Adipose tissue (tissue), 3 donors: ENCODE measurements around the gene PLXNB2. TPM values are rescaled to one million over a fixed set of nuclear protein-coding genes. Genes with fewer than 3 reads are reported as not detected.

Source experiments
- H3K27ac ChIP-seq: one replicate; pipeline ENCODE4 v1.5.1; 2013; ENCODE audit warnings: low read depth, low read length
- WGBS, 3 donors: extraction: QIAGEN DNeasy Blood & Tissue Kit; methylation state at CpG; one replicate each; pipeline ENCODE4 v1.1.7; 2013; 5-methylcytosine and 5-hydroxymethylcytosine counted together
- polyA plus RNA-seq, 3 donors: library from polyadenylated mRNA; stranded (reverse); fragments of 200-250 nt; gene quantifications; one replicate each; pipeline ENCODE4 v1.2.3, GENCODE V29; 2013
- donor health status: healthy with polysubstance abuse.
- donor health status: Bipolar disorder and iron deficiency.
- donor health status: healthy.

Gene PLXNB2
- polyA plus RNA-seq, 3 donors = 41.6 to 80.4 (median 67.8) TPM

DNA sequence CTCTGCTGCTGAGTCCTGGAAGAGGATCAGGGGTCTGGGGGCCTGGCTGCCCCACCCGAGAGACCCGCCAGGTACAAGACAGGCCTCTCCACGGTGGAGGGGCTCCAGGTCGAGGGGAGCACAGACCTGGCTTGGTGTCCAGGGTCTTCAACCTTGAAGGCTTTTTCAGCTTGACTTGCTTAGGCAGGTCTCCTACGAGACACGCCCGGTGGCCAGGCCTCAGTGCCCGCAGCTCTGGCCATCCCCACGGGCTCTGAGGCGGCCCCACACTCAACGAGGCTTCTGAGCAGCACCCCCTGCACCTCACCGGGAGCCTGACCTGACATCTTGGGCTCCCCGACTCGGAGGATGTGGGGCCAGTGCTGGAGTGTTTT is 6.6 kb upstream of the PLXNB2 start:
- no peak overlapping the region for H3K27ac ChIP-seq
- WGBS, 3 donors = 53 to 78% (median 56%) methylated on average over 14 of the region's 14 CpGs

DNA sequence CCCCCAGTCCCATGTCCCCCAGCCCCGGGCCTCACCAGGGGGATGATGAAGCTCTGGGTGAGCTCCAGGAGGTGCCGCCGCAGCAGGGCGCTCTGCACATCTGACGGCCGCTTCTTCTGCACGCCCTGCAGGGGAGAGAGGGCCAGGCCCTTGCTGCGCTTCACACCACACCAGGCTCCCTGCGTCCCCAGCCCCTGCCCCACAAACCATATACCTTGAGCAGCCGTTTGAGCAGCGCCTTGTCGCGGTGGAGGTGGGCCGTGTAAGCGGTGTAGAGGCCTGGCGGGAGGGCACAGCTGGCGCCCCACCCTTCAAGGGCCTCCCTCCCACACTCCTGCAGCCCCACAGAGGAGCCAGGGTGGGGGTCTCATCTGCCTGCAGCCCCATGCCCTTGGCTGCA is 6.2 kb upstream of the PLXNB2 start:
- no peak overlapping the region for H3K27ac ChIP-seq
- WGBS, 3 donors = 85 to 93% (median 87%) methylated on average over 16 to 17 of the region's 17 CpGs

DNA sequence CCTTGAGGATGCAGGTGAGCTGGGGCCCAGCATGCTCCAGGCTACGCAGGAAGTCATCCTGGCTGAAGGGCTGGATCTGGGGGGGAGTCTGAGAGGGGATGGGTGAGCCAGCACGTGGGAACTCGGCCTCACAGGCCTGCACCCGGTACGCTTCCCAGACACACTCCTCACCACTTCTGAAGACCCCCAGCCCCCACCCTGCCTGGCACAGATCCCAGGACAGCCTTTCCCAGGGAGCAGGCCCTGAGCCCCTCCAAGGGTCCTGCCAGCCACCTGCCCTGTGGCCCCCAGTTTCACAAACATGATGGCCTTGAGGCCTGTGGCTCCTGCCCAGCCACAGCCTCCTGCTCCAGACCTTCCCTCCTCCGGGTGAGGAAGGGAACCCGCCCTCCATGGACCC is 5.6 kb upstream of the PLXNB2 start:
- WGBS, 3 donors = 83 to 88% (median 84%) methylated on average over 7 of the region's 7 CpGs
- H3K27ac ChIP-seq = no peak overlapping the region

DNA sequence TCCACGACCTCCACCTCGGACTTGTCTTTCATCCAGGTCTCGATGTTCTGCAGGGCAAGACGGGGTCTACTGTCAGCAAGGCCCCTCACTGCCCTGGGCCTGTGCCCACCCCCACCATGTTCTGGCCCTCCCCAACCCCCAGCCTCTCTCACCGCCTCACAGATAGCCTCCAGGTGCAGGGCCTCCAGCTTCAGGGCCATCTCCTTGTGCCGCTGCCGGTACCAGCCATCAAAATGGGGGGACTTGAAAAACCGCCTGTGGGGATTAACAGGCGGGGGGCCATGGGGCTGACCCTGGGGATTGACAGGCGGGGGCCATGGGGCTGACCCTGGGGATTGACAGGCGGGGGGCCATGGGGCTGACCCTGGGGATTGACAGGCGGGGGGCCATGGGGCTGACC is 4.9 kb upstream of the PLXNB2 start:
- 93 to 97% (median 96%) methylated on average over 10 to 12 of the region's 12 CpGs for WGBS, 3 donors
- H3K27ac ChIP-seq = no peak overlapping the region

DNA sequence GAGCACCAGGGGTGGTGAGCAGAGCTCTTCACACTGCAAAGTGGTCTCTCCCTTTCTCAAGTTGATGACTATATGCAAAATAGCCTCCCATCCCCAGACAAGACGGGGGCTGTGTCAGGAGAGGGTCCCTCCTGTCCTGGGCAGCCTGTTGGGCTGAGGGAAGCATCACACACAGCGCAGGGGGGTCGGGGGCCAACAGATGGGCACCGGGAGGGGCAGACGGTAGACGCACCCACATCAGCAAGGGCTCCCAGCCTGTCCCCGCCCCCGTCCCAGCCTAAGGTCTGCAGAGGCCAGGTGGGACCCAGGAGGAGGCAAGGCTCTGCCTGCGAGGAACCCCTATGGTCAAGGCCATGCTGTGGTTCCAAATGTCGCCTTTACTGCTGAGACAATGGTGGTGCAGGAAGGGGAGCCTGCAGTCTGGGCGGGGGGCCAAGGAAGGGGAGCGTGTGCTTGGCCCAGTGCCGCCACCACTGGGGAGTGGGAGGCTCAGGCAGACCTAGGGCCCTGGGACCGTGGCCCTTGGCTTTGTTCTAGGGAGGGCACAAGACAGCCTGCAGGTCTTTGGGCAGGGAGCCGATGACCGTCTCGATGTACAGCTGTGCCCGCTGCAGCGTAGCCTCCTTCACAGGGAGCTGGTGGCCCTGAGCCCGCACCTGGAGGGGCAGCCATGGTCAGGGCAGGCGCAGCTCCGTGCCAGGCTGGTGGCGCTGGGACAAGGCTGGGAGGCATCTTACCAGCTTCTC is 4.3 kb upstream of the PLXNB2 start:
- H3K27ac ChIP-seq = no peak overlapping the region
- 85 to 92% (median 85%) methylated on average over 22 to 23 of the region's 23 CpGs for WGBS, 3 donors

DNA sequence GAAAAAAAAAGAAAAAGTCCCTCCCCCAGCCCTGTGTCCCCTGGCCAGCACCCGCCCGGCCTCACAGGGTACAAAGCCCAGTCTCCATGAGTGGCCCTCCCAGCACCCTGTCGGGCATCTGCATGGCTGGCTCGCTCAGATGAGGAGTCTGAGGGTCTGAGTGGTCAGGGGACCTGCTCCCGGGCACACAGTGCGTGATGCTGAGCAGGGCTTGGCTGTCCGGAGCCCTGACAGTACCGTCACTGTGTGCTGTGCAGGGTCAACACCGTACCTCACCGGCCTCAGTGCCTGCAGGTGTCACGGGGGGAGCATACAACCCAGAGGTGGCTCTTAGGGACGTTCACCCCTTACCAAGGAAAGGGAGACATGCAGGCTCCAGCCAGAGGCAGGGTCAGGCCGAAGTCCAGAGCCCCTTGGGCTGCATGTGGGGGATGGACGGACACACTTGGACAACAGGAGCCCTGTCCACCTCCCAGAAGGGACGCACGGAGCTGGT is 3.6 kb upstream of the PLXNB2 start:
- H3K27ac ChIP-seq = no peak overlapping the region
- WGBS, 3 donors = 89 to 94% (median 93%) methylated on average over 15 to 16 of the region's 16 CpGs

DNA sequence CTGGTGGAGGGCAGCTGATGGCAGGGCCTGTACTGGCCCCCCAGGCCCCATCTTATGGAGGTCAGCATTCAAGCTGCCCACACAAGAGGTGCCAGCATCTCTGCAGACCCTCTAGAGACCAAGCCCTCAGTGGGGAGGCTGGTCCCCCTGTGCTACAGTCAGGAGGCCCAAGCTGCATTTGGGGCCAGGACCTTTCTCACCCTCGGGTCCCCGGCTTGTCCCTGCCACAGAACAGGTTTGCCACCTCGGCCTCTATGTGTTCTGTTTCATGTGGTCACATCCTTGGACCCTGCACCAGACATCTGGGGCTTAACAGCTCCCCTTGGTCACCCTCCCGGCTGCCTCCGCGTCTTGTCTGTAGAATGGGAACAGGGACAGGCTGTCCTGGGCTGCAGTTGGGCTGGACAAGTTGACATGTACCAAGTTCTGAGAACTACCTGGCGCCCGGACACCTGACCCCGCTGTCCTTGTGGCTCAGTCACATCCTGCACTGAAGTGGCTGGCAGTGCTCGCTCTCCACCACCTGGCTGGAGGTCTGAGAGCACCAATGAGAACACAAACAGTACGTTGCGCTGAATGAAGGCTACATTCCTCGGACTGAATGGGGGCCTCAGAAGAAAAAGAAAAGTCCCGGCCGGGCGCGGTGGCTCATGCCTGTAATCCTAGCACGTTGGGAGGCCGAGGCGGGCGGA is 2.7 kb upstream of the PLXNB2 start:
- 84 to 94% (median 90%) methylated on average over 19 to 21 of the region's 21 CpGs for WGBS, 3 donors
- H3K27ac ChIP-seq = no peak overlapping the region

DNA sequence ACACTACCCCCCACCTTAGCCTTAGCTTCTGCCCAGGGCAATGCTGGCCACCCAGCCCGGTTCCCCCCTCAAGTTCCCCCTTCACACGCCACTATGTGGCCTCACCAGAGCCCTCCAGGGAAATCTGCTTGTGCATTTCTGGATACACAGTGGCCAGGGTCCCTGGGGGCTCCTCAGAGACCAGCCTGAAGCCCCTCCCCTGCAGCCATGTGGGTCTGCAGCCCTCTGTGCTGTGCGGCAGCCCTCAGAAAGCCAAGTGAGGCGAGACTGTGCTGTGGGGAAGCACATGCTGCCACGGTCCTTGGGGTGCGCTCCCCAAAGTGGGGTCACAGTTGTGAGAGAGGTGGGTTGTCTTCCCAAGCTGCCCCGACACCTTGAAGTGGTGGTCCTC is 2.1 kb upstream of the PLXNB2 start:
- H3K27ac ChIP-seq = no peak overlapping the region
- WGBS, 3 donors = 75 to 81% (median 80%) methylated on average over 7 of the region's 7 CpGs

DNA sequence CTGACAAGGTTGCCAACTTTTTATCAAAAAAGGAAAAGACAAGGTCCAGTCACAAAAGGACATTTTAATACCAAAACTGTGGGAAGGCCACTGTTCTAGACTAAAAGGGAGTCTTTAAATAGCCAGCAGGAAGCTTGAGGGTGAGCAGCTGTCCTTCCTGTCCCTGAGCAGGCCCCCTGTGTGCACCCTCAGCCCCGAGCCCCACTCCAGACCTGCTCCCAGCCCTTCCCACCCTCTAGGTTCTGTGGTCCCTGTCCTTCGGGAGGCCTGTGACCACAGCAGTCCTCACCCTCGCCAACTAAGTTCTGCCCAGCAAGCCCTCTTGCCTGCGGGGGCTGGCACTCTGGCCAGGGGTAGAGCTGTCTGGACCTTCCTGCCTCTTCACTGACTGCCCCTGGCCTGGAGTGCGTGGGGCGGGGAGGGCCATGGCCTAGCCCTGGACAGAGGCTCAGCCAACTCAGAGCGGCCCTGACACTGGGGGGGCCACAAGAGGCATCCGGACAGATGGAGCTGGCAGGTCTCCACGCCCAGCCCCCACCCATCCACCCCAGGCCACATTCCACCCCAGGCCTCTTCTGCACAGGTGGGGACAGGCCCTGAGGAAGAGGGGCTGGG is 1.6 kb upstream of the PLXNB2 start:
- WGBS, 3 donors = 51 to 69% (median 53%) methylated on average over 7 to 9 of the region's 9 CpGs

DNA sequence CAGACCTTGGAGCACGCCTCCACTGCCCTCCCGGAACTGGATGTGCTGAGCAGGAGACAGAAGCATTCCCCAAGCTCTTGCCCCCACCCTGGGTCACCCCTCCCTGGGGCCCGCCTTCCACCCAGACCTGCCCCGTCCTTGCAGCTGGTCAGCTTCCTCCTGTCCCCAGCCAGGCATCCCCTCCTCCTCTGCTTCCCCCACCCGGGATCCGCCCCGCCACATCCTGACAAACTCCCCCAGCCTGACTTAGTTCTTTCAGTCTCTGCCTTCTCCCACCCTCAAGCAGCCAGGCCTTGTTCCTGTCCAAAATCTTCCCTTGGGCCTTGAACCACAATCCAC is 1.1 kb upstream of the PLXNB2 start:
- H3K27ac ChIP-seq = peak overlapping the region; percentile 7
- 9 to 56% (median 16%) methylated on average over 6 to 7 of the region's 7 CpGs for WGBS, 3 donors

More for the DNA sequence above, 1.6 kb upstream of the PLXNB2 start:
- no peak overlapping the region for H3K27ac ChIP-seq

DNA sequence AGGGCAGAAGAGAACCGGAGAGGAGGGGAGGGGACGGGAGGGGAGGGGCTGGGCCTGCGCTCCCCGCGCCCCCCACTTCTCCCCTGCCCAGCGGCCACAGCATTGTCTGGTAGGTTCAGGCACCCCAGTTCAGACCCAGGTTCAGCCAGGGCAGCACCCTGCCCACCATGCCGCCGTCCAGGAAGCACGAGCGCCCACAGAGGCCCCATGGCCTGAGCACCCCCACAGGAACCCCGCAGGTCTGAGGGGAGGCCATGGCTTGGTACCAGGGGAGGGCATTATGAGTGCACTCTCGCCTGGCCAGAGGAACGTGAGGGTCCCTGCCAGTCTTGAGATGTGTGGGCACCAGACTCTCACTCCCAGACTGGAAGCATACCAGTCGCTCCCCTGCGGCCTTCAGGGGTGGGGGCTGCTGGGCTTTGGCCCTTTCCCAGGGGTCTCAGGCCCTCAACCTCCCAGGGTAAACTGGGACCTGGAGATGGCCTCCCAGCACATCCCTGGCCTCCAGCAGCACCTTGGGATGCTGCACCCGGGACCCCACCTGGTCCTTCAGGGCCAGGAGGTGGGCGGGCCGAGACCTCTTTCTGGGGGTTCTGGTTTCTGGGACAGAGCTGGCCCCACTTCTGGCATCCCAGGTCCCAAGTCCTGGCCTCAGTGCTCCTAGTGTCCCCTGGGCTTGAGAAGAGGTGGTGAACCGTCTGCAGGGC is 597 bp upstream of the PLXNB2 start:
- WGBS, 3 donors = 24 to 50% (median 25%) methylated on average over 16 to 19 of the region's 19 CpGs

DNA sequence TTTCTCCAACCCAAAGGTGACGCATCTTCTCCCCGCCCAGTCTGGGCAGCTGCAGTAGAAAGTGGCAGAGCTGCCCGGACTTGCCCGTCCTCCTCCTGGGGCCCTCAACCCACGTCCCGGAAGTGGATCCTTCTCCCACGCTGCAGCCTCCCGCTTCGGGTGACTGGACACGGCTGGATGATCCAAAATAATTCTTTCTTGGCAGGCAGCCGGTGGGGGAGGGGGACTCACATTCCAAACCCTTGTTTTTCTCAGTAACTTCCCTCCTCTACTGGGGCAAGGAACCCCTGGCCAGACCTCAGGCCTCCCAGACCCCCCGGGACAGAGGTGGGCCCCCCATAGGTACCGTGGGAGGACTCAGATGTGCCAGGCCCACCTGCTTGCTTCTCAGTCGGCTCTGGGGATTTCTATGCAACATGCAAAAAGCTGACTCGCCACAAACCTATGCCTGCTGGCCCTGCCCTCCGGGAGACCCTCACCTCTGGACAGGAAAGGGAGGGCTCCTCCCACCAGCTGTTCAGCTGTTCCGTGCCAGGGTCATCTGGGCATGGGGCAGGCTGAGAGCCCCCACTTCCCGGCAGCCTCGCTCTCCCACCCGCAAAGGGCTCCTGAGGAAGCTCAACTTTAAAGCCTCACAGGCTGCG is 1.4 kb downstream of the PLXNB2 start:
- 4 to 8% (median 5%) methylated on average over 21 of the region's 21 CpGs for WGBS, 3 donors
- H3K27ac ChIP-seq = peak overlapping the region; percentile 96

More for the DNA sequence above, 597 bp upstream of the PLXNB2 start:
- H3K27ac ChIP-seq = peak overlapping the region; percentile 7

DNA sequence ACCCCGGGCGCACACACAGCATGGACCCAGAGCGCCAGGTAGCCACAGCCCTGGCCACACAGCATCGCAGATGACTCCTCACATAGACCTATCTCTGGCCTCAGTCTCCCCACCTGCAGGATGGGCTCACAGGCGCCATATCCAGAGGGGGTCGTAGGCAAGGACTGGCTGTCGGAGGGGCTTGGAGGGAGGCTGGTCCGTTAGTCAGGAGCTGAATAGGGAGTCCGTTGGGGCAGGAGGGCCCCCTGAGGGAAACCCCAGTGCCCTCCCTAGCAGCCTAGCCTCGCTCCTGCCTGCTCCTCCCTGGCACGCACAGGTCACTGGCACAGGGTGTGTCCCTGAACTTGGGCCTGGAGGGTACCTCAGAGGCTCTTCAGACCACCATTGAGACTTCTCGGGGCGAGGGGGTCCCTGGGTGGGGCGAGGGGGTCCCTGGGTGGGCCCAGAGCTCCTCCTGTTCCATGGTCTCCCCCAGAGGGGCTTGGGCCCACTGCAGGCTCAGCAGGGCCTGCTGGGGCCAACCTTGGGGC is 2.0 kb downstream of the PLXNB2 start:
- 50 to 79% (median 67%) methylated on average over 13 to 14 of the region's 14 CpGs for WGBS, 3 donors

DNA sequence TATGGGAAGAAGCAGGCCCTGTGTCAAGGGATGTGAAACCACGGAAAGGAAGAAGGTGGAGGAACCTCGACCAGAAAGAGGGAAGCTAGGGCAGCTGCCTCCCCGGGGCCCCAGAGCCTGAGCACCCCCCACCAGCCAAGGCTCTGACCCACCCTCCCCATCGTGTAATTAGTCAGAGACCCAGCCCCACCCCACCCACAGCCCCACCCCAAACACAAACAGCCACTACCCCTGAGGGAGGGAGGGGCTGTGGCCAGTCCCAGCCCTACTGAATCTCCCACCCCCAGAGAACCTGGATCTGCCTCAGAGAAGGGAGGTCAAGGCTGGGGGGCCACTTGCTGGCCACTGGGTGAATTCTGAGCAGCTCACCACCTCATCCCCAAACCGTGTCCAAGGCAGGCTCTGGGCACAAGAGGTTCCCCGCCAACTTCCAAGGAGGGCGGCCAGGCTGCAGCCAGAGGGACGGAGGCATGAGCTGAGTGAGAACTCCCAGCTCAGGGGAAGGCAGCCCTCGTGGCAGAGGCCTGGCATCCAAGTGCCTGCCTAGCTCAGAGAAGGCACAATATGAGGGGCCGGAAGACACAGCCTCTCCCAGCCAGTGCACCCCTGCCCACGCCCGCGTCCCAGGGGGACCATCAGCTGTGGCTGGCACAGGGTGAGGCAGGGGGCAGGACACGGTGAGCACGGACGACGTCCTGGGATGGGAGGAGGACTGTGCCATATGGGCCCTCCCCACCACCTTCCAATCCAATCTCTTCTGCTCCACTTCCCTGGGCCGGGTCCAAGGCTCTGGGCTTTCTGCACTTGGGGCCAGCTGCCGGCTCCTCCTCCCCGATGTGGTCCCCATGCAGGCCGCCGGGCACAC is 2.7 kb downstream of the PLXNB2 start:
- WGBS, 3 donors = 41 to 59% (median 49%) methylated on average over 22 of the region's 22 CpGs

More for the DNA sequence above, 2.0 kb downstream of the PLXNB2 start:
- H3K27ac ChIP-seq = peak overlapping the region; percentile 91

DNA sequence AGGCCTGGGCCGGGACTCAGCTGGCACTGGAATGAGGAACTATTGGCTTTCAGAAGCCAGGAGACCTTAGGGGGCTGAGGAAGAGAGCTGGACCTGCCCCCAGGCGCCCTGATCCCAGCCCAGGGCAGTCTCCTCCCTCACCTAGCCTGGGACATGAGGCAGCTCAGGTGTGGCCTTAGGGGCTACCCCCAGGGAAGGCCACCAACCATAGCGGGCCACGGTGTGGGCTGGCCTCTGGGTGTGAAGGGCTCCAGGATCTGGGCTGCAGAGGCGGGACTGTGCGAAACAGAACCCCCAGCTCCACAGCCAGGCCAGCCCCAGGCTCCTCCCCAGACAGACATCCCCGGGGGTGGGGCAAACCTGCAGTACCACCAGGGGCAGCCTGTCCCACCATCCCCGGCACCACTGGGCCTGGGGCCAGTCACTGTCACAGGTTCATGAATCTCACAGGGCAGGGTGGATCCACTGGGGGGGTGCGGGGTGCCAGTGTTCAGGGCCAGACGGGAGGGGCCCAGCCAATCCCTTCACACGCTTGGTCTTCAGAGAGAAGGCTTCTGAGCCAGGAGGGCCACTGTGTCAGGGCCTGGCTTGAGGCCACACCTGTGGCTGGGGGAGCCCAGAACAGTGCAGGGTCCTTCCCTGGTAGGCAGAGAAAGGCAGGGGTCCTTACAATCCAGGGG is 3.5 kb downstream of the PLXNB2 start:
- WGBS, 3 donors = 36 to 66% (median 36%) methylated on average over 10 to 11 of the region's 11 CpGs
- no peak overlapping the region for H3K27ac ChIP-seq

More for the DNA sequence above, 2.7 kb downstream of the PLXNB2 start:
- H3K27ac ChIP-seq = no peak overlapping the region

DNA sequence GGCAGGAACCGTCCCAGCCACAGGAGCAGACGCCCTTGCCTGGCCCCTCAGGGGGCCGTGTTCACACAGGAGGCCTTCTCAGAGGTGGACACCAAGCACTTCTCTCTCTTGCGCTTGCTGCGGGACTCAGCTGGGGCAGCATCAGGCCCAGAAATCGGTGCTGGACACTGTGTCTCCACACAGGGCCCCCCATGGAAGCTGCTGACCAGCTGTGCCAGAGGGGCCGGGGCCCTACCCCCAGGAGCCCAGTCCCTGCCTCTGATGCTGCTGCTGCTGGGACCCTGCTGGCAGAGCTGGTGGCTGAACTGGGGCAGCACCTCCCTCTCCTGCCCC is 4.0 kb downstream of the PLXNB2 start:
- H3K27ac ChIP-seq = no peak overlapping the region
- 59 to 67% (median 66%) methylated on average over 7 of the region's 7 CpGs for whole genome bisulfite sequencing, 3 donors

DNA sequence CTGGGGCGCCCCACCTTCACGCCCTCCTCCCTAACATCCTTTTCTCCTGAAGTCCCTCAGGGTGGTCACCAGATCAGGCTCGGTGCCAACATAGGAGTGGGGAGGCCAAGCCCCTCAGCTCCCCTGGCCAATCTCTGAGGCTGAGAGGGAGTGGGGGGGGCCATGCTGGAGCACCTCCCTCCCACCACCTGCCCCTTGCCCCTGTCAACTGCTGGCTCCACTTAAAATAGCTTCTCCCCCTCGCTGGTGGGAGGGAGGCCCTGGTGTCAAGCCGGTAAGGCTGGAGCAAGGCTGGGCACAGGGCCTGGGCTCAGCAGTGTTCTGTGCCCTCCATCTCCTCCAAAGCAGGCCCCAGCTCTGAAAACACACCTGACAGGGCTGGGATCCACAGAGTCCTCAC is 4.9 kb downstream of the PLXNB2 start:
- H3K27ac ChIP-seq = no peak overlapping the region
- WGBS, 3 donors = 53 to 68% (median 66%) methylated on average over 4 to 5 of the region's 5 CpGs
